GM10248 (cell line): ENCODE measurements around the gene SERGEF.

Experiments used
- CTCF ChIA-PET: fragments of 300-600 bp; sonication (Branson Sonifier 250); formaldehyde crosslinking; extraction: SDS; loops from one replicate; lab custom pipeline; 2021; ENCODE audit warnings: antibody characterized with exemption; lab: Yijun Ruan, JAX
- POLR2A ChIA-PET: fragments of 350-650 bp; sonication (Branson Sonifier 250); formaldehyde crosslinking; extraction: SDS; loops from one replicate; lab custom pipeline; 2020; ENCODE audit warnings: antibody characterized with exemption; lab: Yijun Ruan, JAX
- DNase-seq: peaks from one replicate; pipeline ENCODE4 v3.0.0; 2012; ENCODE audit errors: extremely low spot score
- CTCF ChIP-seq: IDR thresholded peaks from 2 replicates; pipeline ENCODE4 v1.5.1; 2012; ENCODE audit warnings: mild to moderate bottlenecking, low read depth; ENCODE audit errors: extremely low read depth, missing control alignments, control extremely low read depth

SERGEF gene

GRCh38 chr11:17951685-17952388 is 61.0 kb downstream of the SERGEF start:
- CTCF ChIA-PET, result interaction anchor here (1.5 to 1.9 kb wide), 3 partner anchors 11 to 27 kb away, joined by 3 to 5 read pairs (median 5); no protein-coding TSS in a partner anchor
- POLR2A ChIA-PET, result no interaction called here
- DNase-seq, result no peak
- TF ChIP-seq CTCF, result no peak

- TF ChIP-seq CTCF, result no peak
- ChIA-PET POLR2A (no interaction called here), CTCF (interaction anchor here (1.2 to 1.9 kb wide), 6 partner anchors 10 to 219 kb away, joined by 3 to 5 read pairs (median 4); no protein-coding TSS in a partner anchor)
- no peak for DNase-seq
Observed at GRCh38 chr11:17950644-17951043, 62.2 kb downstream of the SERGEF start.

- CTCF ChIA-PET, result interaction anchor here (1.2 to 1.3 kb wide), 3 partner anchors 17 to 1128 kb away, joined by 3 read pairs; no protein-coding TSS in a partner anchor
- POLR2A ChIA-PET, result no interaction called here
- no peak for DNase-seq
- no peak for TF ChIP-seq CTCF
Observed at GRCh38 chr11:17948296-17948695, 64.6 kb downstream of the SERGEF start.

GRCh38 chr11:17939542-17939941 is 73.3 kb downstream of the SERGEF start:
- ChIA-PET CTCF (interaction anchor here (1.8 kb wide), 1 partner anchor 11 kb away, joined by 5 read pairs; no protein-coding TSS in a partner anchor), POLR2A (no interaction called here)
- DNase-seq, result no peak
- no peak for TF ChIP-seq CTCF

GRCh38 chr11:17936790-17937189 is 76.1 kb downstream of the SERGEF start:
- POLR2A ChIA-PET, result no interaction called here

GRCh38 chr11:17934194-17934593 is 78.7 kb downstream of the SERGEF start:
- no peak for DNase-seq
- POLR2A ChIA-PET, result no interaction called here
- CTCF ChIA-PET, result interaction anchor here (0.9 to 1.0 kb wide), 2 partner anchors 13 to 45 kb away, joined by 3 to 4 read pairs; no protein-coding TSS in a partner anchor
- no peak for TF ChIP-seq CTCF

More at GRCh38 chr11:17936790-17937189, 76.1 kb downstream of the SERGEF start:
- CTCF ChIA-PET, result no interaction called here
- DNase-seq, result no peak
- no peak for TF ChIP-seq CTCF
